GM08714 (cell line): Measurements from ENCODE around the gene WAPL.

Experiments
- H3K4me3 ChIP-seq: fragments of 200-500 bp; sonication (Bioruptor generic); 2 replicates; pipeline ENCODE4 v1.5.1; 2014; ENCODE audit warnings: mild to moderate bottlenecking, low read length, inconsistent platforms
- ZNF274 ChIP-seq: IDR thresholded peaks from 2 replicates; pipeline ENCODE4 v1.6.1; 2012; ENCODE audit warnings: mild to moderate bottlenecking, low read depth, low read length

The WAPL gene

GRCh38 chr10:86387178-86387794, 134.3 kb downstream of the WAPL start:
- no peak for TF ChIP-seq ZNF274
- no peak overlapping the region for H3K4me3 ChIP-seq

GRCh38 chr10:86385806-86386205, 135.8 kb downstream of the WAPL start:
- TF ChIP-seq ZNF274 = no peak
- no peak overlapping the region for H3K4me3 ChIP-seq
